Vagina (tissue), 2 donors: ENCODE results near the gene SYNGR2. TPM values are rescaled to one million over a fixed set of nuclear protein-coding genes. Genes with fewer than 3 reads are reported as not detected.
A peak's percentile ranks its signal among the peaks of the same experiment; 100 is the strongest.

Experiments used
- DNase-seq, 2 donors: peaks; one replicate each; pipeline ENCODE4 v3.0.0-alpha.2; 2017; ENCODE audit errors: extremely low spot score in 2 of 2
- H3K27ac ChIP-seq: fragments of 200-600 bp; sonication (generic); one replicate; pipeline ENCODE4 v1.5.1; 2019
- H3K27me3 ChIP-seq: fragments of 200-600 bp; sonication (generic); one replicate; pipeline ENCODE4 v1.5.1; 2019
- H3K36me3 ChIP-seq, 2 donors: fragments of 200-600 bp; sonication (generic); one replicate each; pipeline ENCODE4 v1.5.1; 2017 to 2019
- H3K4me1 ChIP-seq: fragments of 200-600 bp; sonication (generic); one replicate; pipeline ENCODE4 v1.5.1; 2019
- H3K4me3 ChIP-seq, 2 donors: fragments of 200-600 bp; sonication (generic); 1 replicate in 1 of 2; 2 replicates in 1 of 2; pipeline ENCODE4 v1.5.1; 2016 to 2019
- H3K9me3 ChIP-seq: fragments of 200-600 bp; sonication (generic); one replicate; pipeline ENCODE4 v1.5.1; 2019
- CTCF ChIP-seq, 3 experiments: fragments of 450-650 bp in 2 of 3; fragments of 200-600 bp in 1 of 3; sonication (generic) in 1 of 3; IDR thresholded peaks; one replicate each; pipeline ENCODE4 v1.5.1; 2017 to 2019; ENCODE audit warnings: antibody characterized with exemption in 3 of 3, mild to moderate bottlenecking in 2 of 3, moderate library complexity in 2 of 3
- POLR2A ChIP-seq, 2 donors: fragments of 450-650 bp; IDR thresholded peaks; one replicate each; pipeline ENCODE4 v1.6.1; 2017; ENCODE audit warnings: antibody characterized with exemption in 2 of 2, mild to moderate bottlenecking in 2 of 2, moderate library complexity in 2 of 2
- POLR2AphosphoS5 ChIP-seq, 2 donors: sonication (generic); formaldehyde crosslinking; IDR thresholded peaks; one replicate each; pipeline ENCODE4 v1.9.0; 2017; ENCODE audit warnings: antibody characterized with exemption in 2 of 2, mild to moderate bottlenecking in 2 of 2, low read depth in 1 of 2; ENCODE audit not compliant: insufficient read depth in 1 of 2
- intact Hi-C: fragments of 100-400 bp; cut with DNase I; formaldehyde crosslinking; loops from one replicate; pipeline ENCODE4 v1.15.1; 2023
- total RNA-seq: library from RNA; depleted of rRNA; stranded (reverse); fragments of >200 nt; gene quantifications from one replicate; pipeline ENCODE4 v1.2.3, GENCODE V29; 2016

SYNGR2 gene
- total RNA-seq, 1 donor from 2014 or later: 82.3 TPM

GRCh38 chr17:78124836-78125137, 43.6 kb upstream of the SYNGR2 start:
- intact Hi-C loops: loop anchor here (5.0 kb wide), 1 partner anchor 53 kb away; no protein-coding TSS in a partner anchor
- Histone ChIP-seq H3K27ac (no peak overlapping the region), H3K9me3 (no peaks in the 10 kb centered on the region), H3K36me3 (peaks cover 0 to 7% of the 10 kb centered on the region in 2 donors), H3K27me3 (no peaks in the 10 kb centered on the region), H3K4me1 (peaks cover 57% of the 10 kb centered on the region), H3K4me3 (no peak overlapping the region)
- TF ChIP-seq POLR2AphosphoS5 (IDR thresholded peaks at IDR 0.05; ENCODE audit: insufficient read depth in 1 of 2, low read depth in 1 of 2): no peak
- TF ChIP-seq CTCF (IDR thresholded peaks at IDR 0.05): no peak
- no peak for TF ChIP-seq POLR2A (IDR thresholded peaks at IDR 0.05)
- no peak for DNase-seq

GRCh38 chr17:78125138-78125913, 43.1 kb upstream of the SYNGR2 start:
- Histone ChIP-seq H3K4me1 (peaks cover 62% of the 10 kb centered on the region), H3K4me3 (no peak overlapping the region), H3K9me3 (no peaks in the 10 kb centered on the region), H3K27me3 (no peaks in the 10 kb centered on the region), H3K27ac (peak overlapping the region; percentile 47), H3K36me3 (peaks cover 0 to 7% of the 10 kb centered on the region in 2 donors)
- intact Hi-C loops: loop anchor here (5.0 kb wide), 1 partner anchor 52 kb away; no protein-coding TSS in a partner anchor
- TF ChIP-seq POLR2A (IDR thresholded peaks at IDR 0.05): no peak
- DNase-seq: no peak

GRCh38 chr17:78125976-78126894, 42.1 kb upstream of the SYNGR2 start:
- intact Hi-C loops: loop anchor here (5.0 kb wide), 1 partner anchor 51 kb away; no protein-coding TSS in a partner anchor
- H3K9me3 ChIP-seq: no peaks in the 10 kb centered on the region
- H3K4me3 ChIP-seq: no peak overlapping the region
- no peak for DNase-seq
- H3K27ac ChIP-seq: peak overlapping the region; percentile 47
- TF ChIP-seq POLR2A (IDR thresholded peaks at IDR 0.05): no peak
- no peak for TF ChIP-seq CTCF (IDR thresholded peaks at IDR 0.05)
- no peak for TF ChIP-seq POLR2AphosphoS5 (IDR thresholded peaks at IDR 0.05; ENCODE audit: insufficient read depth in 1 of 2, low read depth in 1 of 2)
- no peaks in the 10 kb centered on the region for H3K27me3 ChIP-seq
- peaks cover 71% of the 10 kb centered on the region for H3K4me1 ChIP-seq
- H3K36me3 ChIP-seq: peaks cover 0 to 7% of the 10 kb centered on the region in 2 donors

GRCh38 chr17:78126895-78127238, 41.5 kb upstream of the SYNGR2 start:
- intact Hi-C loops: loop anchor here (5.0 kb wide), 1 partner anchor 50 kb away; no protein-coding TSS in a partner anchor
- no peak for DNase-seq
- H3K36me3 ChIP-seq: peaks cover 0 to 7% of the 10 kb centered on the region in 2 donors
- no peaks in the 10 kb centered on the region for H3K9me3 ChIP-seq
- no peaks in the 10 kb centered on the region for H3K27me3 ChIP-seq
- H3K4me1 ChIP-seq: peaks cover 77% of the 10 kb centered on the region
- H3K27ac ChIP-seq: peak overlapping the region; percentile 79
- H3K4me3 ChIP-seq: peak overlapping the region in 1 of 2 donors; percentile 78
- TF ChIP-seq POLR2AphosphoS5 (IDR thresholded peaks at IDR 0.05; ENCODE audit: insufficient read depth in 1 of 2, low read depth in 1 of 2) (no peak), CTCF (IDR thresholded peaks at IDR 0.05) (no peak), POLR2A (IDR thresholded peaks at IDR 0.05) (no peak)

DNA sequence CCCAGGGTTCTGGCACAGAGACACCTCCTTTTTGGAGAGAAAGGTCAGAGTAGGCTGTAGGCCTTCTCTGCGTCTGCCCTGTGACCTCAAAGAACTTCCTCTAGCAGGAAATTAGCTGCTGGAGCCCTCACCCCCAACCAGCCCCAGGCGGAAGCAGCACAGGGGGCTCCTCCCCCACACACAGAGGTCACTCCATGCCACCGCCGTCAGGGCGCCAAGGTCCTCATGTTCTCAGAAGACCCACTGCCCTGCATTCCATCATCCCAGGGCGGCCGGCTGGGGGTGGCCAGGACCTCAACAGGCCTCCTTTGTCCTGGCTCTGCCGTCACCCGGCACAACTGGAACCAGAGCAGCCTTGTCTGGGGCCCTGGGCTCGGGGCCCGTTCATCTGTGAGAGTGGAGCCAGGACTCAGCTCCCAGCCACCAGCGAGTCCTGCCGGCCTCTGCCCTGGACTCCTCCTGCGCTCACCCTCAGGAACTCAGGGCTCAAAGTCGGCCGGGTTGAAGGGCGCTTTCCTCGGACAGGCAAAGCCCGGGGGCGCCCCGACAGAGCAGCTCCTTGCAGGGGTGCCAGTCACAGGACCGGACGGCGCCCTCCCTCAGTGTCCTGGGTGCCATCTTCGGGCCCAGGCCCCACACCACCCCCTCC, 41.0 kb upstream of the SYNGR2 start:
- DNase-seq: no peak
- Histone ChIP-seq H3K9me3 (no peaks in the 10 kb centered on the region), H3K36me3 (peaks cover 0 to 7% of the 10 kb centered on the region in 2 donors), H3K27me3 (no peaks in the 10 kb centered on the region), H3K4me3 (peak overlapping the region; percentile 58 to 78), H3K4me1 (peaks cover 82% of the 10 kb centered on the region), H3K27ac (peak overlapping the region; percentile 79)
- TF ChIP-seq POLR2AphosphoS5 (IDR thresholded peaks at IDR 0.05; ENCODE audit: insufficient read depth in 1 of 2, low read depth in 1 of 2): peak in 1 of 2 donors; percentile 46
- TF ChIP-seq POLR2A (IDR thresholded peaks at IDR 0.05): no peak
- intact Hi-C loops: loop anchor here (5.0 kb wide), 1 partner anchor 50 kb away; no protein-coding TSS in a partner anchor
